H1 (cell line): ENCODE results near the gene PPOX.

ENCODE experiments used
- EZH2 ChIP-seq: fragments of 200-600 bp; sonication (generic); IDR thresholded peaks from 2 replicates; pipeline ENCODE4 v1.7.1; 2012; ENCODE audit warnings: low read depth, mild to moderate bottlenecking, moderate library complexity, low read length, inconsistent platforms; ENCODE audit not compliant: severe bottlenecking
- RAD21 ChIP-seq, 2 experiments: IDR thresholded peaks in 1 of 2; conservative IDR thresholded peaks in 1 of 2; 2 replicates each; pipeline ENCODE4 v1.6.1; 2011; ENCODE audit warnings: low read depth in 2 of 2, low read length in 2 of 2, improper control_type of control experiment in 1 of 2, inconsistent platforms in 1 of 2, mild to moderate bottlenecking in 1 of 2, moderate library complexity in 1 of 2

GRCh38 chr1:161145832-161146231 is 20.4 kb upstream of the PPOX start:
- TF ChIP-seq RAD21 (IDR thresholded peaks at IDR 0.05 in 1 of 2, conservative IDR thresholded peaks at IDR 0.05 in 1 of 2; ENCODE audit: low read depth in 2 of 2, low read length in 2 of 2), result no peak
- TF ChIP-seq EZH2, result no peak
